Smooth muscle cell (in vitro differentiated cells): Measurements from ENCODE around the gene POLRMT. TPM values are rescaled to one million over a fixed set of nuclear protein-coding genes. Genes with fewer than 3 reads are reported as not detected.

ENCODE experiments used
- DNase-seq: peaks from one replicate; lab custom pipeline; 2025; ENCODE audit not compliant: unreplicated experiment; lab: John Stamatoyannopoulos, UW
- H2AFZ ChIP-seq: fragments of 200-600 bp; sonication (generic); 2 replicates; pipeline ENCODE4 v1.6.0; 2016; ENCODE audit warnings: antibody characterized with exemption, low read depth, mild to moderate bottlenecking
- H3F3A ChIP-seq: fragments of 200-600 bp; sonication (generic); 2 replicates; pipeline ENCODE4 v1.6.0; 2017; ENCODE audit warnings: antibody characterized with exemption, low read depth
- H3K27ac ChIP-seq: fragments of 200-600 bp; sonication (generic); 2 replicates; pipeline ENCODE4 v1.5.1; 2016; ENCODE audit warnings: low read depth, mild to moderate bottlenecking
- H3K27me3 ChIP-seq: fragments of 200-600 bp; sonication (generic); 2 replicates; pipeline ENCODE4 v1.6.1; 2016; ENCODE audit warnings: low read depth, mild to moderate bottlenecking
- H3K36me3 ChIP-seq: fragments of 200-600 bp; sonication (generic); 2 replicates; pipeline ENCODE4 v1.5.1; 2016; ENCODE audit warnings: low read depth
- H3K4me1 ChIP-seq: fragments of 200-600 bp; sonication (generic); 2 replicates; pipeline ENCODE4 v1.5.1; 2016; ENCODE audit warnings: low read depth
- H3K4me2 ChIP-seq: fragments of 200-600 bp; sonication (generic); 2 replicates; pipeline ENCODE4 v1.6.0; 2016; ENCODE audit warnings: mild to moderate bottlenecking
- H3K4me3 ChIP-seq: fragments of 200-600 bp; sonication (generic); 2 replicates; pipeline ENCODE4 v1.5.1; 2016; ENCODE audit warnings: mild to moderate bottlenecking
- H3K79me2 ChIP-seq: fragments of 200-600 bp; sonication (generic); 2 replicates; pipeline ENCODE4 v1.6.0; 2016; ENCODE audit warnings: low read depth, mild to moderate bottlenecking
- H3K9ac ChIP-seq: fragments of 200-600 bp; sonication (generic); 2 replicates; pipeline ENCODE4 v1.6.0; 2016; ENCODE audit warnings: low read depth
- H3K9me3 ChIP-seq: fragments of 200-600 bp; sonication (generic); replicated peaks from 2 replicates; pipeline ENCODE4 v1.5.1; 2016; ENCODE audit warnings: low read depth
- H4K20me1 ChIP-seq: fragments of 200-600 bp; sonication (generic); 2 replicates; pipeline ENCODE4 v1.6.0; 2016; ENCODE audit warnings: low read depth
- WGBS: methylation state at CpG from one replicate; pipeline ENCODE4 v1.1.7; 2016; ENCODE audit warnings: low lambda C conversion rate; 5-methylcytosine and 5-hydroxymethylcytosine counted together
- polyA plus RNA-seq: library from polyadenylated mRNA; unstranded; fragments of >200 nt; fragmentation: Nextera tagmentation; extraction: Ambion mirVana; gene quantifications from 2 replicates; pipeline ENCODE4 v1.2.1, GENCODE V29; 2016
- total RNA-seq: library from RNA; depleted of rRNA; stranded (reverse); fragments of >200 nt; gene quantifications from 2 replicates; pipeline ENCODE4 v1.2.3, GENCODE V29; 2014
- TF ChIP-seq, protein P1 (sequence below): fragments of 200-600 bp; sonication (generic); IDR thresholded peaks from 2 replicates; pipeline ENCODE4 v1.5.1; 2017; ENCODE audit warnings: borderline replicate concordance, mild to moderate bottlenecking, antibody characterized with exemption; ENCODE audit not compliant: insufficient read depth, poor library complexity, severe bottlenecking

The POLRMT gene
- total and polyA plus RNA-seq, 2 experiments from 2014 or later: 23.8 to 74.2 TPM

DNA sequence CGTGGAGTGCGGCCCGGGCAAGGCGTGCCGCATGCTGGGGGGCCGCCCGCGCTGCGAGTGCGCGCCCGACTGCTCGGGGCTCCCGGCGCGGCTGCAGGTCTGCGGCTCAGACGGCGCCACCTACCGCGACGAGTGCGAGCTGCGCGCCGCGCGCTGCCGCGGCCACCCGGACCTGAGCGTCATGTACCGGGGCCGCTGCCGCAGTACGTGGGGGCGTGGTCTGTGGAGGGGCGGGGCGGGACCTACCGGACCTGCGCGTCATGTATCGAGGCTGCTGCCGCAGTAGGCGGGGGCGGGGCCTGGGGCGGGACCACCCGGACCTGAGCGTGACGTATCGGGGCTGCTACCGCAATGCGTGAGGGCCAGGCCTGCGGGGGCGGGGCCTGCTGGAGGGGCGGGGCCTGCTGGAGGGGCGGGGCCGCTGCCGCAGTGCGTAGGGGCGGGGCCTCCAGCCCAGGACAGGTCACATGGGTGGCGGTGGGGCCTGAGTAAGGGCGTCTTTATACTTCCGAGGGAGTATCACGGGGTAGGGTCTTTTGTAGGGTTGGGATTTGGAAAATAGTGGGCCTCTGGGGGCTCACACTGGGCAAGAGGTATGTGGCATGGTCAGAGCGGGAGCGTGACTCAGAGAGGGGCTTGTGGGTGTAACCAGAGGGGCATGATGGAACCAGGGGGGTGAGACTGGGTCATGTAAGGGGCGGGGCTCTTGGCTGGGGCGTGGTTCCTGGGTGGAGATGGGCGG, 47.1 kb upstream of the POLRMT start:
- peak; percentile 97 for DNase-seq
- Histone ChIP-seq H2AFZ (no peak overlapping the region), H3K27ac (peak overlapping the region; percentile 98)

DNA sequence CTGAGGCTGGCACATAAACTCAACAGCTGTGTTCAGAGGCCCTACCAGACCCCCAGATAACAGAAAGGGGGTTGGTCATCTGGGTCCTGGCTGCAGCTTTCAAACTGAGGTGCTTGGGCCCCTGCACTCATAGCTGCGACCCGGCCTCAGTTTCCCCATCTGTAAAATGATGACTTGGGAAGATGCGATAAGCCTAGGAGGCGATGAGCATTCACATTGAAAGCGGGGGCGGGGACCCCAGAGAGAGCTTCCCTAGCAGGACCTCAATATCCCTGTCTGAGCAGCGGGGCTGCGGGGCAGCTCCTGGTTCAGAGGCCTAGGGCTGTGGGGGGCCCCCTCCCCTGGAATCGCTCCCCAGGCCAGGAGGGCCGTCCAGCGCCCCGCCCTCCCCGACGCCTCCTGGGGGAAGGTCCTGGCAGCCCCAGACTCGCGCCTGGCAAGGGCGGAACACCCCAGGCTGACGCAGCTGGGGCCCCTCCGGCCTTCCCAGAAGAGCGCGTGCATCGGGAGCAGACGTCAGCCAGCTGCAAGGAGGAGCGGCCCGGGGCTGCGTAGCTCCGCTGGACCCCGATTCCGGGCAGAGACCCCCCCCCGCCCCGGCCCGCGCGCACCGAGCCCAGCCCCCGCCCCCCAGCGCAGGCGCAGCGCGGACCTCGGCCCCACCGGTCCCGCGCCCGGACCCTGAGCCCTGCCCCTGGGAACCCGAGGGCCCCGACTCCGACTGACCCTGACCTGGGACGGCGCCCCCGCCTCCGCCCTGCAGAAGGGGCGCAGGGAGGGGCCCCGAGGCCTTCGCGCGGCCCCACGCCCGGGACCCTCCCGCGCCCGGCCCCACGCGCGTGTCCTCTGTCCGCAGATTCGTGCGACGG, 46.3 kb upstream of the POLRMT start:
- peaks cover 29% of the 10 kb centered on the region for H4K20me1 ChIP-seq
- H3K4me3 ChIP-seq: peak overlapping the region; percentile 81
- H3K27me3 ChIP-seq: no peaks in the 10 kb centered on the region
- H3K4me1 ChIP-seq: peaks cover 10% of the 10 kb centered on the region
- H3K79me2 ChIP-seq: peaks cover 18% of the 10 kb centered on the region
- H2AFZ ChIP-seq: no peak overlapping the region
- no peaks in the 10 kb centered on the region for H3K9me3 ChIP-seq
- 9% methylated on average over 28 of the region's 69 CpGs for WGBS
- H3K4me2 ChIP-seq: peak overlapping the region; percentile 99
- peak overlapping the region; percentile 98 for H3K27ac ChIP-seq
- H3K36me3 ChIP-seq: no peaks in the 10 kb centered on the region
- peak; percentile 64 for DNase-seq
- TF ChIP-seq, protein P1, sequence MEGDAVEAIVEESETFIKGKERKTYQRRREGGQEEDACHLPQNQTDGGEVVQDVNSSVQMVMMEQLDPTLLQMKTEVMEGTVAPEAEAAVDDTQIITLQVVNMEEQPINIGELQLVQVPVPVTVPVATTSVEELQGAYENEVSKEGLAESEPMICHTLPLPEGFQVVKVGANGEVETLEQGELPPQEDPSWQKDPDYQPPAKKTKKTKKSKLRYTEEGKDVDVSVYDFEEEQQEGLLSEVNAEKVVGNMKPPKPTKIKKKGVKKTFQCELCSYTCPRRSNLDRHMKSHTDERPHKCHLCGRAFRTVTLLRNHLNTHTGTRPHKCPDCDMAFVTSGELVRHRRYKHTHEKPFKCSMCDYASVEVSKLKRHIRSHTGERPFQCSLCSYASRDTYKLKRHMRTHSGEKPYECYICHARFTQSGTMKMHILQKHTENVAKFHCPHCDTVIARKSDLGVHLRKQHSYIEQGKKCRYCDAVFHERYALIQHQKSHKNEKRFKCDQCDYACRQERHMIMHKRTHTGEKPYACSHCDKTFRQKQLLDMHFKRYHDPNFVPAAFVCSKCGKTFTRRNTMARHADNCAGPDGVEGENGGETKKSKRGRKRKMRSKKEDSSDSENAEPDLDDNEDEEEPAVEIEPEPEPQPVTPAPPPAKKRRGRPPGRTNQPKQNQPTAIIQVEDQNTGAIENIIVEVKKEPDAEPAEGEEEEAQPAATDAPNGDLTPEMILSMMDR: no peak
- peaks cover 18% of the 10 kb centered on the region for H3F3A ChIP-seq
- peak overlapping the region; percentile 92 for H3K9ac ChIP-seq

More for the DNA sequence above, 47.1 kb upstream of the POLRMT start:
- H3K4me2 ChIP-seq: peak overlapping the region; percentile 99
- WGBS: 1% methylated on average over 42 of the region's 70 CpGs
- peaks cover 18% of the 10 kb centered on the region for H3F3A ChIP-seq
- H4K20me1 ChIP-seq: peaks cover 29% of the 10 kb centered on the region
- H3K27me3 ChIP-seq: no peaks in the 10 kb centered on the region
- TF ChIP-seq, protein P1: peak; percentile 23
- peaks cover 10% of the 10 kb centered on the region for H3K4me1 ChIP-seq
- peak overlapping the region; percentile 92 for H3K9ac ChIP-seq
- H3K9me3 ChIP-seq: no peaks in the 10 kb centered on the region
- H3K36me3 ChIP-seq: no peaks in the 10 kb centered on the region
- H3K79me2 ChIP-seq: peaks cover 18% of the 10 kb centered on the region
- peak overlapping the region; percentile 81 for H3K4me3 ChIP-seq

DNA sequence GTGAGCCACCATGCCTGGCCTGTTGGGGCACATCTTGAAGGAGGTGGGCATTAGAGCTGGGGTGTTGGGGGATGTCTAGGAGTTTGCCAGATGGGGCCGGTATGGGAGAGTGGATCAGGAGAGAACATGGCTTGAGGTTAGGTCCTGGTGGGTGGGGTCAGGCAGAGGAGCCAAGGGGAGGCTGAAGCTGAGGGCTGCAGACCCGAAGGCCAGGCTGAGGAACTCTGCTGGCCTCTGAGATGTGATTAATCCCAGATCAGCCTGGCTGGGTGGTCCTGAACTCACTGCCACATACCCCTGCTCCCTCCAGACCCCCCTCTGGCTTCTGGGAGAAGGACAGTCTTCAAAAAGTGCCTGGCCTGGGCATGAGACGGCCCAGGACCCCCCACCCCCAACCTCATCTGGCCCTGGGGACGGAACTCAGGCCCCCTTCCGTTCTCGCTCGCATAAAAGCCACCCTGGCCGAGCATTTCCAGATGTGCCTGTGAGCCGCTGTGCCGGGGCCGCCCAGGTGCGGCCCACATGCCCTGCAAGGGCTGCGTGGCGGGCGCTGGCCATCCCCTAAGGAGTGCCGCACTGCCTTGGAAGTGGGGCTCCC, 45.6 kb upstream of the POLRMT start:
- Histone ChIP-seq H3K4me3 (peak overlapping the region; percentile 81), H3K27ac (peak overlapping the region; percentile 98)

More for the DNA sequence above, 45.6 kb upstream of the POLRMT start:
- TF ChIP-seq, protein P1: no peak
- no peaks in the 10 kb centered on the region for H3K36me3 ChIP-seq
- peak overlapping the region; percentile 99 for H3K4me2 ChIP-seq
- H3K4me1 ChIP-seq: peaks cover 10% of the 10 kb centered on the region
- H3K79me2 ChIP-seq: peaks cover 18% of the 10 kb centered on the region
- H3F3A ChIP-seq: peaks cover 18% of the 10 kb centered on the region
- H4K20me1 ChIP-seq: peaks cover 29% of the 10 kb centered on the region
- no peaks in the 10 kb centered on the region for H3K9me3 ChIP-seq
- DNase-seq: no peak
- H3K27me3 ChIP-seq: no peaks in the 10 kb centered on the region
- WGBS: 78% methylated on average over 16 of the region's 16 CpGs
- peak overlapping the region; percentile 92 for H3K9ac ChIP-seq
- H2AFZ ChIP-seq: no peak overlapping the region
